HepG2 (cell line): ENCODE data around the gene CAMSAP2.

Experiments
- CHD4 ChIP-seq: fragments of 200-600 bp; sonication (generic); IDR thresholded peaks from 2 replicates; pipeline ENCODE4 v1.7.0; 2017; ENCODE audit warnings: mild to moderate bottlenecking, low read length, borderline replicate concordance
- ETV6 ChIP-seq: sonication (generic); formaldehyde crosslinking; conservative IDR thresholded peaks from 2 replicates; pipeline ENCODE4 v1.4.0; 2020; ENCODE audit warnings: missing genetic modification reagents
- GMEB1 ChIP-seq: sonication (generic); formaldehyde crosslinking; IDR thresholded peaks from 2 replicates; pipeline ENCODE4 v1.5.1; 2020; ENCODE audit warnings: missing genetic modification reagents, mild to moderate bottlenecking, borderline replicate concordance
- KDM6A ChIP-seq: IDR thresholded peaks from 2 replicates; pipeline ENCODE4 v1.6.1; 2016; ENCODE audit warnings: low read depth
- MYC ChIP-seq: sonication (generic); formaldehyde crosslinking; IDR thresholded peaks from 2 replicates; pipeline ENCODE4 v1.9.0; 2021; ENCODE audit warnings: missing genetic modification reagents, borderline replicate concordance
- POLR2A ChIP-seq, 2 experiments: IDR thresholded peaks; 2 replicates each; pipeline ENCODE4 v1.6.1; 2011; ENCODE audit warnings: low read depth in 2 of 2, low read length in 2 of 2, mild to moderate bottlenecking in 1 of 2, moderate library complexity in 1 of 2; ENCODE audit not compliant: insufficient read depth in 1 of 2
- RAD21 ChIP-seq: fragments of 450-650 bp; formaldehyde crosslinking; IDR thresholded peaks from 2 replicates; pipeline ENCODE4 v1.5.0; 2020; ENCODE audit warnings: mild to moderate bottlenecking
- RARA ChIP-seq: IDR thresholded peaks from 2 replicates; pipeline ENCODE4 v1.6.1; 2016; ENCODE audit warnings: missing genetic modification reagents, missing compliant biosample characterization
- SIN3A ChIP-seq: IDR thresholded peaks from 2 replicates; pipeline ENCODE4 v1.6.1; 2011; ENCODE audit warnings: low read depth, mild to moderate bottlenecking, control low read depth, low read length, borderline replicate concordance
- YY1 ChIP-seq: IDR thresholded peaks from 2 replicates; pipeline ENCODE4 v1.6.1; 2011; ENCODE audit warnings: low read length, low read depth, moderate library complexity, mild to moderate bottlenecking; ENCODE audit not compliant: insufficient read depth, insufficient replicate concordance
- ZNF672 ChIP-seq: sonication (generic); formaldehyde crosslinking; IDR thresholded peaks from 2 replicates; pipeline ENCODE4 v1.8.1; 2022; ENCODE audit warnings: missing genetic modification reagents
- TF ChIP-seq, protein P1 (sequence below): sonication (generic); formaldehyde crosslinking; IDR thresholded peaks from 2 replicates; pipeline ENCODE4 v1.5.0; 2020; ENCODE audit warnings: mild to moderate bottlenecking, missing genetic modification reagents, moderate library complexity
- TF ChIP-seq, protein P2 (sequence below): sonication (generic); formaldehyde crosslinking; IDR thresholded peaks from 2 replicates; pipeline ENCODE4 v1.4.0; 2020; ENCODE audit warnings: missing genetic modification reagents
- TF ChIP-seq, protein P3 (sequence below), 2 experiments: IDR thresholded peaks; 2 replicates each; pipeline ENCODE4 v1.6.1; 2011 to 2012; ENCODE audit warnings: low read length in 2 of 2, borderline replicate concordance in 1 of 2, low read depth in 1 of 2, mild to moderate bottlenecking in 1 of 2, moderate library complexity in 1 of 2

DNA sequence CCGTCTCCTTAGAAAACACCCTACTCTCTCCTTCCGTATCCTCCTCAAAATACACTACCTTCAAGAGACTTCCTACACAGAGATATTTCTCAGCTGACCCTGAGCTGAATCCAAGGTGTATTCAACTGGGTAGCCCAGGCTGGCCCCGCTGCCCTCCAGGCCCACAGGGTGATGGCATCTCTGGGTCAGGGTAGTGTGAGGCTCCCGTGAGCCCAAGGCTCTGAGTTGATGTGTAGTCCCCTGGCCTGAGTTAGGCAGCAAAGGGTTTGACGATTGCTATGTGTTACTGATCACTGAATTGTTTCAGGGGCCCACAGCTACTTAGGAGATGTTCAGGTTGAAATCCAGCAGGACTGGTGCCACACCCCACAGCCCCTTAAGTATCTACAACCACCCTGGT, 162.7 kb downstream of the CAMSAP2 start:
- TF ChIP-seq, protein P1, sequence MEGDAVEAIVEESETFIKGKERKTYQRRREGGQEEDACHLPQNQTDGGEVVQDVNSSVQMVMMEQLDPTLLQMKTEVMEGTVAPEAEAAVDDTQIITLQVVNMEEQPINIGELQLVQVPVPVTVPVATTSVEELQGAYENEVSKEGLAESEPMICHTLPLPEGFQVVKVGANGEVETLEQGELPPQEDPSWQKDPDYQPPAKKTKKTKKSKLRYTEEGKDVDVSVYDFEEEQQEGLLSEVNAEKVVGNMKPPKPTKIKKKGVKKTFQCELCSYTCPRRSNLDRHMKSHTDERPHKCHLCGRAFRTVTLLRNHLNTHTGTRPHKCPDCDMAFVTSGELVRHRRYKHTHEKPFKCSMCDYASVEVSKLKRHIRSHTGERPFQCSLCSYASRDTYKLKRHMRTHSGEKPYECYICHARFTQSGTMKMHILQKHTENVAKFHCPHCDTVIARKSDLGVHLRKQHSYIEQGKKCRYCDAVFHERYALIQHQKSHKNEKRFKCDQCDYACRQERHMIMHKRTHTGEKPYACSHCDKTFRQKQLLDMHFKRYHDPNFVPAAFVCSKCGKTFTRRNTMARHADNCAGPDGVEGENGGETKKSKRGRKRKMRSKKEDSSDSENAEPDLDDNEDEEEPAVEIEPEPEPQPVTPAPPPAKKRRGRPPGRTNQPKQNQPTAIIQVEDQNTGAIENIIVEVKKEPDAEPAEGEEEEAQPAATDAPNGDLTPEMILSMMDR (CRISPR knock-in tag): no peak
- TF ChIP-seq GMEB1: no peak
- no peak for TF ChIP-seq MYC (CRISPR knock-in tag)
- no peak for TF ChIP-seq RARA (CRISPR knock-in tag)
- no peak for TF ChIP-seq ETV6 (CRISPR knock-in tag)
- TF ChIP-seq, protein P2, sequence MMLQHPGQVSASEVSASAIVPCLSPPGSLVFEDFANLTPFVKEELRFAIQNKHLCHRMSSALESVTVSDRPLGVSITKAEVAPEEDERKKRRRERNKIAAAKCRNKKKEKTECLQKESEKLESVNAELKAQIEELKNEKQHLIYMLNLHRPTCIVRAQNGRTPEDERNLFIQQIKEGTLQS: no peak
- no peak for TF ChIP-seq POLR2A (IDR thresholded peaks at IDR 0.05; ENCODE audit: insufficient read depth in 1 of 2, low read depth in 2 of 2, low read length in 2 of 2)
- TF ChIP-seq RAD21 (CRISPR knock-in tag): no peak
- no peak for TF ChIP-seq CHD4
- no peak for TF ChIP-seq ZNF672
- TF ChIP-seq SIN3A: no peak
- no peak for TF ChIP-seq YY1
- TF ChIP-seq, protein P3, sequence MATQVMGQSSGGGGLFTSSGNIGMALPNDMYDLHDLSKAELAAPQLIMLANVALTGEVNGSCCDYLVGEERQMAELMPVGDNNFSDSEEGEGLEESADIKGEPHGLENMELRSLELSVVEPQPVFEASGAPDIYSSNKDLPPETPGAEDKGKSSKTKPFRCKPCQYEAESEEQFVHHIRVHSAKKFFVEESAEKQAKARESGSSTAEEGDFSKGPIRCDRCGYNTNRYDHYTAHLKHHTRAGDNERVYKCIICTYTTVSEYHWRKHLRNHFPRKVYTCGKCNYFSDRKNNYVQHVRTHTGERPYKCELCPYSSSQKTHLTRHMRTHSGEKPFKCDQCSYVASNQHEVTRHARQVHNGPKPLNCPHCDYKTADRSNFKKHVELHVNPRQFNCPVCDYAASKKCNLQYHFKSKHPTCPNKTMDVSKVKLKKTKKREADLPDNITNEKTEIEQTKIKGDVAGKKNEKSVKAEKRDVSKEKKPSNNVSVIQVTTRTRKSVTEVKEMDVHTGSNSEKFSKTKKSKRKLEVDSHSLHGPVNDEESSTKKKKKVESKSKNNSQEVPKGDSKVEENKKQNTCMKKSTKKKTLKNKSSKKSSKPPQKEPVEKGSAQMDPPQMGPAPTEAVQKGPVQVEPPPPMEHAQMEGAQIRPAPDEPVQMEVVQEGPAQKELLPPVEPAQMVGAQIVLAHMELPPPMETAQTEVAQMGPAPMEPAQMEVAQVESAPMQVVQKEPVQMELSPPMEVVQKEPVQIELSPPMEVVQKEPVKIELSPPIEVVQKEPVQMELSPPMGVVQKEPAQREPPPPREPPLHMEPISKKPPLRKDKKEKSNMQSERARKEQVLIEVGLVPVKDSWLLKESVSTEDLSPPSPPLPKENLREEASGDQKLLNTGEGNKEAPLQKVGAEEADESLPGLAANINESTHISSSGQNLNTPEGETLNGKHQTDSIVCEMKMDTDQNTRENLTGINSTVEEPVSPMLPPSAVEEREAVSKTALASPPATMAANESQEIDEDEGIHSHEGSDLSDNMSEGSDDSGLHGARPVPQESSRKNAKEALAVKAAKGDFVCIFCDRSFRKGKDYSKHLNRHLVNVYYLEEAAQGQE (IDR thresholded peaks at IDR 0.05; ENCODE audit: borderline replicate concordance in 1 of 2, low read depth in 1 of 2, low read length in 2 of 2): no peak
- TF ChIP-seq KDM6A (CRISPR knock-in tag): no peak
